Activated CD4-positive, alpha-beta memory T cell treated with anti-CD3 and anti-CD28 coated beads for 36 hours (primary cell): ENCODE data around the gene EIF5. TPM values are rescaled to one million over a fixed set of nuclear protein-coding genes. Genes with fewer than 3 reads are reported as not detected.

ENCODE experiments used
- CTCF ChIA-PET: fragments of 350-600 bp; sonication (Branson Sonifier 250); formaldehyde crosslinking; loops from one replicate; lab custom pipeline; 2021; ENCODE audit warnings: antibody characterized with exemption, inconsistent platforms; lab: Charles Lee
- POLR2A ChIA-PET: fragments of 350-600 bp; sonication (Branson Sonifier 250); formaldehyde crosslinking; loops from one replicate; lab custom pipeline; 2021; ENCODE audit warnings: antibody characterized with exemption; lab: Charles Lee
- DNase-seq: peaks from one replicate; pipeline ENCODE4 v3.0.0-alpha.2; 2020
- H3K27ac Mint-ChIP-seq: one replicate; pipeline ENCODE4 v1.8.0; 2021; ENCODE audit warnings: mixed read lengths
- H3K27me3 Mint-ChIP-seq: one replicate; pipeline ENCODE4 v1.8.0; 2021; ENCODE audit warnings: mixed read lengths
- H3K36me3 Mint-ChIP-seq: one replicate; pipeline ENCODE4 v1.8.0; 2021; ENCODE audit warnings: mixed read lengths
- H3K4me1 Mint-ChIP-seq: one replicate; pipeline ENCODE4 v1.8.0; 2021; ENCODE audit warnings: low read depth, mixed read lengths
- H3K4me3 Mint-ChIP-seq: one replicate; pipeline ENCODE4 v1.8.0; 2021; ENCODE audit warnings: mild to moderate bottlenecking, mixed read lengths
- H3K9me3 Mint-ChIP-seq: one replicate; pipeline ENCODE4 v1.8.0; 2021; ENCODE audit warnings: mixed read lengths
- intact Hi-C: fragments of 100-400 bp; cut with micrococcal nuclease; formaldehyde crosslinking; loops from one replicate; pipeline ENCODE4 v1.15.1; 2023
- total RNA-seq, 2 experiments: library from RNA; stranded (reverse); gene quantifications; one replicate each; pipeline ENCODE4 v1.2.3, GENCODE V29; 2021

The EIF5 gene
- total RNA-seq, result 100 to 1,000 TPM; 192 to 196 TPM

- CTCF ChIA-PET, result interaction anchor here (1.2 to 1.8 kb wide), 4 partner anchors 10 to 57 kb away, joined by 3 to 9 read pairs (median 4); no protein-coding TSS in a partner anchor
Observed at GRCh38 chr14:103333754-103334643, at the start of gene EIF5. Gene EIF5 (plus strand): TSS chr14:103334237. CDS start chr14:103335861, 1,624 bp downstream.

GRCh38 chr14:103284574-103285467, 49.2 kb upstream of the EIF5 start:
- Mint-ChIP-seq H3K4me1 (peaks cover 9% of the 10 kb centered on the region), H3K9me3 (no peaks in the 10 kb centered on the region), H3K27me3 (peaks cover 60% of the 10 kb centered on the region), H3K27ac (no peak overlapping the region), H3K4me3 (no peak overlapping the region), H3K36me3 (no peaks in the 10 kb centered on the region)
- intact Hi-C loops, result no loop called here
- no peak for DNase-seq
- CTCF ChIA-PET, result interaction anchor here (9.3 kb wide), 1 partner anchor 179 kb away, joined by 101 read pairs; no protein-coding TSS in a partner anchor
- POLR2A ChIA-PET, result no interaction called here

More at GRCh38 chr14:103333754-103334643, at the start of gene EIF5:
- DNase-seq, result peak; percentile 99
- peaks cover 1% of the 10 kb centered on the region for H3K27me3 Mint-ChIP-seq
- H3K36me3 Mint-ChIP-seq, result peaks cover 42% of the 10 kb centered on the region
- H3K4me3 Mint-ChIP-seq, result peak within 1 kb of the TSS; percentile 88
- H3K4me1 Mint-ChIP-seq, result peaks cover 47% of the 10 kb centered on the region
- intact Hi-C loops, result loop anchor here (1.0 to 10.0 kb wide), 4 partner anchors 51 to 1572 kb away; partner anchors contain the start of genes CKB, HSP90AA1, MARK3 and PPP2R5C
- H3K27ac Mint-ChIP-seq, result peak within 1 kb of the TSS; percentile 96
- POLR2A ChIA-PET, result interaction anchor here (0.8 to 2.7 kb wide), 5 partner anchors 9 to 1246 kb away, joined by 3 to 14 read pairs (median 8); partner anchors contain the start of gene MARK3
- no peaks in the 10 kb centered on the region for H3K9me3 Mint-ChIP-seq

- ChIA-PET CTCF (interaction anchor here (0.5 to 9.3 kb wide), 2 partner anchors 151 to 181 kb away, joined by 3 to 101 read pairs; no protein-coding TSS in a partner anchor), POLR2A (no interaction called here)
- Mint-ChIP-seq H3K36me3 (no peaks in the 10 kb centered on the region), H3K9me3 (no peaks in the 10 kb centered on the region), H3K4me3 (no peak overlapping the region), H3K4me1 (no peaks in the 10 kb centered on the region), H3K27ac (no peak overlapping the region), H3K27me3 (peaks cover 46% of the 10 kb centered on the region)
- intact Hi-C loops, result no loop called here
- no peak for DNase-seq
Observed at GRCh38 chr14:103286460-103286859, 47.6 kb upstream of the EIF5 start.

- POLR2A ChIA-PET, result no interaction called here
- H3K4me1 Mint-ChIP-seq, result no peaks in the 10 kb centered on the region
- CTCF ChIA-PET, result interaction anchor here (0.5 to 9.3 kb wide), 2 partner anchors 150 to 182 kb away, joined by 3 to 101 read pairs; no protein-coding TSS in a partner anchor
- no peak overlapping the region for H3K27ac Mint-ChIP-seq
- H3K27me3 Mint-ChIP-seq, result peaks cover 40% of the 10 kb centered on the region
- H3K4me3 Mint-ChIP-seq, result no peak overlapping the region
- intact Hi-C loops, result no loop called here
- DNase-seq, result no peak
- no peaks in the 10 kb centered on the region for H3K36me3 Mint-ChIP-seq
- no peaks in the 10 kb centered on the region for H3K9me3 Mint-ChIP-seq
Observed at GRCh38 chr14:103286968-103287850, 46.8 kb upstream of the EIF5 start.

GRCh38 chr14:103288076-103288766, 45.8 kb upstream of the EIF5 start:
- DNase-seq, result no peak
- Mint-ChIP-seq H3K27ac (no peak overlapping the region), H3K4me3 (no peak overlapping the region), H3K36me3 (no peaks in the 10 kb centered on the region), H3K27me3 (peaks cover 41% of the 10 kb centered on the region), H3K9me3 (no peaks in the 10 kb centered on the region), H3K4me1 (peaks cover 4% of the 10 kb centered on the region)
- intact Hi-C loops, result no loop called here
- ChIA-PET CTCF (interaction anchor here (0.6 to 9.3 kb wide), 2 partner anchors 183 to 212 kb away, joined by 3 to 101 read pairs; no protein-coding TSS in a partner anchor), POLR2A (no interaction called here)

GRCh38 chr14:103290056-103290455, 44.0 kb upstream of the EIF5 start:
- POLR2A ChIA-PET, result no interaction called here

GRCh38 chr14:103290494-103290893, 43.5 kb upstream of the EIF5 start:
- POLR2A ChIA-PET, result interaction anchor here (1.6 kb wide), 1 partner anchor 186 kb away, joined by 3 read pairs; no protein-coding TSS in a partner anchor
- H3K27ac Mint-ChIP-seq, result no peak overlapping the region
- H3K9me3 Mint-ChIP-seq, result no peaks in the 10 kb centered on the region
- CTCF ChIA-PET, result interaction anchor here (0.6 to 9.3 kb wide), 5 partner anchors 16 to 597 kb away, joined by 3 to 101 read pairs (median 4); no protein-coding TSS in a partner anchor
- H3K4me1 Mint-ChIP-seq, result peaks cover 4% of the 10 kb centered on the region
- H3K4me3 Mint-ChIP-seq, result no peak overlapping the region
- no peak for DNase-seq
- H3K36me3 Mint-ChIP-seq, result no peaks in the 10 kb centered on the region
- intact Hi-C loops, result no loop called here
- peaks cover 31% of the 10 kb centered on the region for H3K27me3 Mint-ChIP-seq

More at GRCh38 chr14:103290056-103290455, 44.0 kb upstream of the EIF5 start:
- Mint-ChIP-seq H3K27ac (no peak overlapping the region), H3K4me1 (peaks cover 4% of the 10 kb centered on the region), H3K36me3 (no peaks in the 10 kb centered on the region), H3K4me3 (no peak overlapping the region), H3K27me3 (peaks cover 33% of the 10 kb centered on the region), H3K9me3 (no peaks in the 10 kb centered on the region)
- DNase-seq, result no peak
- CTCF ChIA-PET, result interaction anchor here (0.6 to 9.3 kb wide), 4 partner anchors 15 to 214 kb away, joined by 3 to 101 read pairs (median 18); no protein-coding TSS in a partner anchor
- intact Hi-C loops, result no loop called here

GRCh38 chr14:103290961-103291360, 43.1 kb upstream of the EIF5 start:
- H3K9me3 Mint-ChIP-seq, result no peaks in the 10 kb centered on the region
- peaks cover 29% of the 10 kb centered on the region for H3K27me3 Mint-ChIP-seq
- no peak overlapping the region for H3K27ac Mint-ChIP-seq
- CTCF ChIA-PET, result interaction anchor here (0.7 to 9.3 kb wide), 5 partner anchors 186 to 1882 kb away, joined by 3 to 101 read pairs (median 4); no protein-coding TSS in a partner anchor
- no peak for DNase-seq
- H3K36me3 Mint-ChIP-seq, result no peaks in the 10 kb centered on the region
- H3K4me1 Mint-ChIP-seq, result peaks cover 4% of the 10 kb centered on the region
- no peak overlapping the region for H3K4me3 Mint-ChIP-seq
- intact Hi-C loops, result no loop called here
- POLR2A ChIA-PET, result interaction anchor here (1.6 kb wide), 1 partner anchor 186 kb away, joined by 3 read pairs; no protein-coding TSS in a partner anchor

GRCh38 chr14:103292426-103293374, 41.3 kb upstream of the EIF5 start:
- Mint-ChIP-seq H3K4me1 (peaks cover 4% of the 10 kb centered on the region), H3K27ac (peak overlapping the region; percentile 28), H3K27me3 (peaks cover 21% of the 10 kb centered on the region), H3K9me3 (no peaks in the 10 kb centered on the region), H3K4me3 (no peak overlapping the region), H3K36me3 (no peaks in the 10 kb centered on the region)
- ChIA-PET POLR2A (interaction anchor here (0.7 kb wide), 1 partner anchor 202 kb away, joined by 4 read pairs; no protein-coding TSS in a partner anchor), CTCF (interaction anchor here (0.6 to 9.3 kb wide), 13 partner anchors 10 to 1497 kb away, joined by 3 to 101 read pairs (median 4); no protein-coding TSS in a partner anchor)
- intact Hi-C loops, result loop anchor here (1.0 kb wide), 2 partner anchors 187 to 214 kb away; no protein-coding TSS in a partner anchor
- peak; percentile 85 for DNase-seq
